HG03196 (cell line): ENCODE measurements around the gene SKAP1.
"Not testable (repeated sequence)": the region's sequence is repeated elsewhere in the genome, so short reads cannot be mapped to it uniquely, and the experiment has no call there.

ENCODE experiments used
- ATAC-seq: cut with Tn5 transposase; IDR thresholded peaks from one replicate; pipeline ENCODE4 v1.9.1; 2021; ENCODE audit not compliant: unreplicated experiment

Gene SKAP1

DNA sequence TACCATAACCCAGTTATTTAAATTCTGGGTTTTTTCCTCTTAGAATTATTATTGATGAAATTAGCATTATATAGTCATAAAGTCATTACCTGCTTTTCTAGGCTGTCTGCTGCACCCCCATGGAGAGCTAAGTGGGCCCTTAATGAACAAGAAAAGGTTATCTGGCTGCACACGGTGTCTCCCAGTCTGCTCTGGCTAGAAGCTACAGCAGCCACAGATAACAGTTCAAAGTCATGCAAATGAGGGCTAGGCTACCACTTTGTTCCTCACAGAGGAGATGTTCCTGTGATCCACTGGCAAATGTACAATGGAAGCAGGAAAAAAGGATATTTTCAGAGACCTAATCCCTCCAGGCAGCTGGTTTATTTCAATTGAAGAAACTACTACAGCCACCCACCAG is 210.4 kb downstream of the SKAP1 start:
- no peak for ATAC-seq

DNA sequence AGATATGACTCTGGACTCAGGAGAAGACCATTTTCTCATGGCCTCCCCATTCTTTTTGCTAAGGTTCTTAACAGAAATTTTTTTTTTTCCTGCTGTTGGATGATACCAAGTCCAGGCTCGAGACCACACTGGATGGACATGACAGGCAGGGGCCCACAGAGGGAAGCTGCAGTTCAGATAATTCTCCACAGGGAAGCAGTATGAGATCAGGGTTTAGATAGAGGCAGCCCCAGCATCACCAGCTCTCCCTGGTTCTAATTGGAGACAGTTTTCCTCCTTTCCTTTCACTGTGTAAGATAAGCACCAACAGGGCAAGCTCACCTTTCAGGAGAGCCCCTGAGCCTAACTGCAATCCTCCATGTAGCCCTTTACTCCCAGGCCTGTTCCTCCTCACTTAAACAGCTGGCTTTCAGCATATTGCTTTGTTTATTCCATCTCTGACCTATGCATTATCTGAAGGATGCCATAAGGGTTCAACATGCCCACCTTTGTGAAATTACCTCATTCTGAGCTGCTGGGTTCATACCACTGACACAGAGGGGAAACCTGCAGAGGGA is 214.4 kb downstream of the SKAP1 start:
- no peak for ATAC-seq

DNA sequence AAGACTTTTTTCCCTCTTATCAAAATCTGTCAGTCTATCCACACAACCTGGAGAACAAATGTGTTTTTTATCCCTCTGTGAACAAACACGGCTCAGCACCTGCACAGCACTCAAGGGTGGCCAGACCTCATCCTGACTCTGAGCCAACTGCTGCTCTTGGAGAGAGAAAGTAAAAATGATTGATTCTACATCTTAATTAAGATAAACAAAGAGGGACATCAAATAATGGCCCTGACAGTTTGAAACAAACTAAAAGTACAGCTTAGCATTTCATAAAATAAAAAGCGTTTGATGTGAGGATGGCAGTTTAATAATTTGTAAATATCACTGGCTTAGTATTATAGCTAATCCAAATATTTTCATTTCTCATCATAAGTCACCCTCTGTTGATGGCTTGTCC is 216.2 kb downstream of the SKAP1 start:
- ATAC-seq, result no peak

DNA sequence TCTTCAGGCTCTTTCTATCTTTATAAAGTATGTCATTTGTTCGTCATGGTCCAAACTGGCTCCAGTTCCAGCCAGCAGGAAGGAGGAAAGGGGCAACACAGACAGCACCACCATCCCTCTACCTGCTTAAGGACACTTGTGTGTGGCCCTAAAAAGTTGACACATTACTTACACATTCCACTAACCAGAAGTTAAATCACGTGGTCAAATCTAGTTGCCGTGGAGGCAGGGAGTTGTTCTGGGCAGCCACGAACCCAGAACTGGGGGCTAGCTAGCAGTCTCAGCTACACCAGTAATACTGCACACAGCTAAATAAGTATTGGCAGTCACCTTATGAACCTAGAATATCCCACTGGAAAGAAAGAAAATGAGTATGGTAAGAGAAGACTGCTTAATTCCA is 218.2 kb downstream of the SKAP1 start:
- no peak for ATAC-seq

GRCh38 chr17:48211011-48211410 is 219.0 kb downstream of the SKAP1 start:
- ATAC-seq, result no peak

DNA sequence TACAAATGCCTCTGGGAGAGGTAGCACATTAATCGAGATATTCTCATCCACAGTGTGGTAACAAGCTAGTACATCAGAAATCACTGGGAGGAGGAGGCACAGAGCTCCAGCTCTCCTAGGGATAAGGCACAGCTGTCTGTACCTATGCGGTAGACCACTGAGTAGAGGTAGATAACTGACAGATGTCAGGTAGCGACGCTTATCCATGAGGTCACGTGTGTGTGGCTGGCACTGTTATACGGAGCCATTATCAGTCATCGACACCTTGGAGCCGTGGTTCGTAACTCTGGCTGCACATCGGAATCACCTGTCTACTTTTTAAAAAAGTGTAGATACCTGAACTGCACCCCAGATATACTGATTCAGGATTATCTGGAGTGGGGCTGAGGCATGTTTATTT is 220.0 kb downstream of the SKAP1 start:
- ATAC-seq, result no peak

- ATAC-seq, result no peak
Observed at GRCh38 chr17:48207776-48208544, 222.1 kb downstream of the SKAP1 start.

GRCh38 chr17:48207036-48207435 is 223.0 kb downstream of the SKAP1 start:
- not testable (repeated sequence) for ATAC-seq

DNA sequence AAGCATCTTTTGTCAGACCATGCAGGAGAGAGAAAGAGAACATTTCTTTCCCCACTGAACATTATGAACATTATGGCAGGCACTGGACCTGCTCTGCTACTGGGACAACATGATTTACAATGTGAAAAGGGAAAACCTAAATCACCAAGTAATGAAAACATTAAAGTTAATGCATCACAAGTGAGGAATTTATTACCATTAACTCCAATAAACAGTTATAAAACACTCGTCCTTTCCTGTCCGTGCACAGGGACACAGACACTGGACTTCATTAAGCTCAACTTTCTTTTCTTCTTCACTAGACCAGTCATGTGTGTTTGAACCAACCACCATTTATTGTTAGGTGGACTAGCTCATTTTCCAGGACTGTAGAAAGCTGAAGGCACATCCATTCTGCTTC is 227.1 kb downstream of the SKAP1 start:
- no peak for ATAC-seq

DNA sequence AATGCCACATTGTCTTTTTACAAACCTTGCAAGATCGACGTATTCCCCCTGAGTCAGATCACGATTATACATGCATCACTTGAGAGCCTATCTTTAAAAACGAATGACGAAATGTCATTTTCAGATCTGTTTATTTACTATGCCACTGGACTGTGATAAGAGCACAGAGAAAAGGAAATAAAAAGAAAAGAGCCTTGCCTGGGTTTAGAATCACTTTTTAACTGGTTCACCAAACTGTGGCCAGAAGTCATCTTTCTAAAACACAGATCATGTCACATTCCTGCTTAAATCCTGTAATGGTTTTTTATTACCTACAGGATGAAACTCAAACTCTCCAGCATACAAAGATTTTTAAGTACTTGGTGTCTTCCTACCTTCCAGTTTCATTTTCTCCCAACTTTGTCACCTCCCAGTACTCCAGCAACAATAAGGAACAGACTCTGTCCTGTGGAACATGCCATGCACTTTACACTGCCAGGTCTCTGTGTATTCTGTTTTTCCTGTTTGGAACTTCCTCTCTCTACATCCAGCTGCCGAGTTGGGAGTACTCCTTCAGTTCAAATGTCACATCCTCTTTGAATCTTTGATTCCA is 231.0 kb downstream of the SKAP1 start:
- no peak for ATAC-seq

- ATAC-seq, result no peak
Observed at GRCh38 chr17:48195910-48196309, 234.1 kb downstream of the SKAP1 start.

DNA sequence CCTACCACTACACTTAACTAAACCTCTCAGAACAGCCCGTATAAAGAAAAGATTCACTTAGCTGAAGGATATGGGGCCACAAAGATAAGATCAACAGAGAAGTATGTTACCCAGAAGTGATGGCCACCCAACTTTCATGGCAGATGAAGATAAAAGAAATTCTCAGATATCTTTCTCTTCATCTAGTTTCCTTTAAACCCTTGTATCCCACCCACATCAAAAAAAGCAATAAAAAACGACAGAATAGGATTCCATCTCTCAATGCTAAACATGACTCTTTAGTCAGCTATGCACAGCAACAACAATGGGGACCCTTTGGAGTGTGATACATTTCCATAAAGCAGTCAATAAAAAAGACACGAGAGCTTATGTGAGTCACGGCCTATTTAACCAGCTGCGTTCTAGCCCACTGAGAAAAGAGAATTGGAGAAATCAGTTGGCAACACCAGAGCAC is 235.9 kb downstream of the SKAP1 start:
- no peak for ATAC-seq

GRCh38 chr17:48192321-48192731 is 237.7 kb downstream of the SKAP1 start:
- ATAC-seq, result no peak

DNA sequence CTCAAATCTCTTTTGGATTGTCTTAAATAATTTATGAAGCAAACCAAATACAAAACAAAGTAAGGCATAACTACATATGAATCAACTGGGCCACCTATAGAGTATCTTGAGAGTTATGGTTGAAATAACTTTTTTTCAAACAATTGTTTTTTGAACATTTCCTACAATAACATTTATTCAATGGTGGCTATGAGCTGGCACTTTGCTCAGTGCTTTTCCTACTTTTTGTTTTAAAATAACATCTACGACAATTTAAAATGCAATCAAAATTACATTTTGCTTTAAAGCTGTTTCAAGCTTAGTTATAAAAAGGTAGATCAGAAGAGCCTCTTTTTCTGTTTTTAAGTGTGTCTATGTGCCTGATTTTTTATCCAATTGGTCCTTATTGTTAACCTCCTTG is 238.7 kb downstream of the SKAP1 start:
- ATAC-seq, result no peak

- ATAC-seq, result no peak
Observed at GRCh38 chr17:48190871-48191270, 239.1 kb downstream of the SKAP1 start.

DNA sequence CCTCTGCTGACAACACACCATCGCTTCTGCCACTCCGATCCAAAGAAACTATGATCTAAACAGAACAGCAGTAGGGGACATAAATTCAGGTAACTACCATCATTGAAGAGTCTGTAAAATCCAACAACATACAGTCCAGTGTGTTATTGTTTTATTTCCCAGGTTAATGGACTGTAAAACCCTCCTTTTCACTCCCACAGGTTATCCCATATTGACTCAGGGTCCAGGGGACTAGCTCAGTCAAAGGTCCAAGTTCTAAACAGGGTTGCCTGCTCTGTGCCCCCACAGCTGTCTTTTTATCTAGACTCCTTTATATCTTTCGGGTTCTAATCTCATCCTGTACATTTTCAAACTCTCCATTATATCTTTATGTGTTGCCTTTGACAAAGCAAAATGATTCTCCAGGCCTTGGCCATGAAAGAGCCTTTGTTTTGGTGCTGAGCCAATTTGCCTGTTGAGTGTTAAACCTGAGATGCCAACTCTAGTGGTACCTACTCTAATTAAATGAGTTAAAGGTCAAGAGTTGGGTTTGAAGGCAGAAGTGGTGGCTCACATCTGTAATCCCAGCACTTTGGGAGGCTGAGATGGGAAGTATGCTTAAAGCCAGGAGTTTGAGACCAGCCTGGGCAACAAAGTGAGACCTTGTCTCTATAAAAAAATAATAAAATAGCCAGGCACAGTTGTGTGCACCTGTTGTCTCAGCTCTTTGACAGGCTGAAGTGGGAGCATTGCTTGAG is 242.0 kb downstream of the SKAP1 start:
- ATAC-seq, result no peak

DNA sequence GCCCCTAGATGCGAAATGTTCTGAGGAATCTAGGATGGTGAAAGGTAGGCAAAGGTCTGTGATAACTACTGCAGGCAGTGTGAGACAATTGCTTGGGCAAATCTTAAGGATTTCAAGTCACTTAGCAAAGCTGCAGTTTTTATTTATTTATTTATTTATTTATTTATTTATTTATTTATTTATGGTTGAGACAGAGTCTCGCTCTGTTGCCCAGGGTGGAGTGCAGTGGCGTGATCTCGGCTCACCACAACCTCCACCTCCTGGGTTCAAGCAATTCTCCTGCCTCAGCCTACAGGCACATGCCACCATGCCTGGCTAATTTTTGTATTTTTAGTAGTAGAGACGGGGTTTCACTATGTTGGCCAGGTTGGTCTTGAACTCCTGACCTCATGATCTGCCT is 243.7 kb downstream of the SKAP1 start:
- ATAC-seq, result not testable (repeated sequence)

DNA sequence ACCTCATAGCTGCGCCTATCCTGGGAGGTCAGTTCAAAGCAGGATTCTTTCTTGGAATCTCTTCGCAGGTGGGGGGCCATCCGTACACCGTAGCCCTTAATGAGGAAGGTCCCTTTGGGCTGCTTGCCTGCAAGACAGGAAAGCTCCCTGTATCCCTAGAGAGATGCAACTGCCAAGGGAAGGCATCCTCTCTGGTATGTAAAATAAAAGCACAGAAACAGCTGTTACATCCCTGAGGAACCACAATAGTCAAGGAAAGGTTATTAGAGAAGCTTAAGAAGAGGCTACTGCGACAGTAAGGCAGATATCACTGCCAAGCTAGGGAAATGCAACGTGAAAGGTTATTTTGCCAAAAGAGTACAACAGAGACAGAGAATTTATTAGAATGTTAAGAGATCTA is 245.3 kb downstream of the SKAP1 start:
- no peak for ATAC-seq

GRCh38 chr17:48181653-48182052 is 248.4 kb downstream of the SKAP1 start:
- no peak for ATAC-seq

- ATAC-seq, result no peak
Observed at GRCh38 chr17:48180842-48181629, 249.0 kb downstream of the SKAP1 start.
